Esophagus muscularis mucosa (tissue), 3 donors: Measurements from ENCODE around the gene PIP5K1B.

ENCODE experiments used
- CTCF ChIP-seq, 3 experiments: fragments of 200-600 bp in 2 of 3; fragments of 450-650 bp in 1 of 3; sonication (generic) in 2 of 3; IDR thresholded peaks; one replicate each; pipeline ENCODE4 v1.5.1; 2017 to 2019; ENCODE audit warnings: antibody characterized with exemption in 3 of 3, mild to moderate bottlenecking in 2 of 3, moderate library complexity in 1 of 3
- POLR2A ChIP-seq: fragments of 450-650 bp; IDR thresholded peaks from one replicate; pipeline ENCODE4 v1.6.1; 2017; ENCODE audit warnings: antibody characterized with exemption, moderate library complexity, mild to moderate bottlenecking, low read depth

DNA sequence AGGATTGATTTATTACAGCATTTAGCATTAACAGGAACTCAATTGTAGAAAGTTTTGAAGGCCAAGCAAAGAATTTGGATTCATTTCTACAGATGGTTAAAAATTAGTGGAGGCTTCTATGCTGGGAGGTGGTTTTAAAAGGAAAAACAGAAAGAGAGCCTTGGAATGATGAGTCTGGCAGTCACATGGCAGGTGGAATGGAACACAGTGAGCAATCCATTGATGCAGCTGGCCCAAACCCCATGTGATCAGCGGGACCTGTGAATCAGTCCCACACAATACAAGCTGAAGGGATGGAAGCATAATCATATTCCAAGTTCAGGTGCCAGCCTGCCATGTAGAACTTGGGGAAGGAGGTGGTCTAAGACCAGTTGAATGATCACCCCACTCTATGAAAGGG, 147.9 kb downstream of the PIP5K1B start:
- no peak for TF ChIP-seq CTCF (IDR thresholded peaks at IDR 0.05)
- no peak for TF ChIP-seq POLR2A
